HG02571 (cell line): Measurements from ENCODE around the gene LIAS.
A peak's percentile ranks its signal among the peaks of the same experiment; 100 is the strongest.
"Not testable (repeated sequence)": the region's sequence is repeated elsewhere in the genome, so short reads cannot be mapped to it uniquely, and the experiment has no call there.

ENCODE experiments used
- ATAC-seq: cut with Tn5 transposase; IDR thresholded peaks from one replicate; pipeline ENCODE4 v1.9.1; 2021; ENCODE audit warnings: mild to moderate bottlenecking, moderate library complexity; ENCODE audit not compliant: unreplicated experiment

LIAS gene

DNA sequence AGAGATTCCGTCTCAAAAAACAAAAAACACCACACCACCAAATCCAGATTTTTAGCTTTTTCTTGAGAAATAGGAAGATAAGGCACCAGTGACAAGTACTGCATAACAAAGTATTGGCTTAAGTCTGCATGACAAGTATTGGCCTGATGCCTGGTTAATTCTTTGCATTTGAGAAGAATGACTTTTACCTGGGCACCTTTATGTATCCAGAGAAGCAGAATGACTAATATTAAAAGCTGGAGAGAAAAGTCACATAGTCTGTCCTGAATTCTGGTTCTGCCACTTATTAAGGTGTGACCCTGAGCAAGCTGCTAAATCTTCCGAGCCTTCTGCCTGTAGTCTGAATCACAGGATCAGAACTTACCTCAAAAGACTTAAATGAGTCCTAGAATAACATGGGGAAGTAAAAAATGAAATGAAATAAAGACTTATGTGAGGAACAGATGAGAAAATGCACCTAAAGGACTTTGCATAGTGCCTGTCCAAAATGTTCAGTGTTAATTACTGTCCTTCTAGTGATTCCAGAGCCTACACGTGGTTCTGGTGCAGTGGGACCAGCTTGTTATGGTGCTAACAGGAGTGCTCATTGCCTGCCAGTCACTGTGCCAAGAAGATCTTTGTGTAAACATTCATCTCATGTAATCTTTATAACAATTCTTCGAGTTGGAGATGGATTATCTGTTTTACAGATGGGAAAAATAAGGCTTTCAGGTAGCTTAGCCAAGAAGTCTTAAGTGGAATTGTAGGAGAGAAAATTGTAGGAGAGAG is 36.8 kb downstream of the LIAS start:
- ATAC-seq = no peak

GRCh38 chr4:39497909-39498726 is 39.3 kb downstream of the LIAS start:
- no peak for ATAC-seq

DNA sequence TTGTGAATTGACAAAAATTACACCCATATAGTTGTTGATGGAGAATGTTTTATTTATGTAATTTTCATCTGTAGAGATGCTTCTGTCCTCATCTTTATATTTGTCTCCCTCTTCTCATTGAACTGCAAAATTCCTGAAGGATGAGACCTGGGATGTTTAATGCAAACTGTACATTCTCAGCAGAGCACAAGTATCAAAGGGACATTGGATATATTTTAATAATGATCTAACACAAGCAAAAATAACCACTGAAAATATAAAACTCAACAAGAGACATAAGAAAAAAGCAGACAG is 39.8 kb downstream of the LIAS start:
- ATAC-seq = no peak

GRCh38 chr4:39502019-39502663 is 43.3 kb downstream of the LIAS start:
- no peak for ATAC-seq

DNA sequence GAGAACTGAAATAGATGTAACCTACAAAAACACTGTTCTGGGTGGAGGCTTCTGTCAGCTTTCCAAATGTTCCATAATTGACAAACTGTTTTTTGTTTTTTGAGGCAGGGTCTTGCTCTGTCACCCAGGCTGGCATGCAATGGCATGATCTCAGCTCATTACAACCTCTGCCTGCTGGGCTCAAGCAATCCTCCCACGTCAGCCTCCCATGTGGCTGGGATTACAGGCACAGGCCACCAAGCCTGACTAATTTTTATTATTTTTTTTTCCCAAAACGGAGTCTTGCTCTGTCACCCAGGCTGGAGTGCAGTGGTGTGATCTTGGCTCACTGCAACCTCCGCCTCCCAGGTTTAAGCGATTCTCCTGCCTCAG is 43.8 kb downstream of the LIAS start:
- ATAC-seq = not testable (repeated sequence)

- ATAC-seq = no peak
Observed at GRCh38 chr4:39504538-39504937, 45.7 kb downstream of the LIAS start.

- ATAC-seq = no peak
Observed at GRCh38 chr4:39505581-39505980, 46.7 kb downstream of the LIAS start.

GRCh38 chr4:39510348-39510929 is 51.6 kb downstream of the LIAS start:
- ATAC-seq = no peak

DNA sequence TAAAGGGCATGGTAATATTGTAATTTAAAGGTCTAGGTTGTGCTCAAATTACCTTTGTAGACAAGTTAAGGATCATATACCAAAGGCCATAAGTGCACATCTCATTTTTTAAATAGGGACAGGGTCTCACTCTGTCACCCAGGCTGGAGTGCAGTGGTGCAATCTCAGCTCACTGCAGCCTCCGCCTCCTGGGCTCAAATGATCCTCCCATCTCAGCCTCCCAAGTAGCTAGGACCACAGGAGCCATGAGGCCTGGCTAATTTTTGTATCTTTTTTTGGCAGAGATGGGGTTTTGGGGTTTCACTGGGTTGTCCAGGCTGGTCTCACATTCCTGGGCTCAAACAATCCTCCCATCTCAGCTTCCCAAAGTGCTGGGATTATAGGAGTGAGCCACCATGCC is 55.4 kb downstream of the LIAS start:
- ATAC-seq = not testable (repeated sequence)

- no peak for ATAC-seq
Observed at GRCh38 chr4:39514888-39515401, 56.1 kb downstream of the LIAS start.

DNA sequence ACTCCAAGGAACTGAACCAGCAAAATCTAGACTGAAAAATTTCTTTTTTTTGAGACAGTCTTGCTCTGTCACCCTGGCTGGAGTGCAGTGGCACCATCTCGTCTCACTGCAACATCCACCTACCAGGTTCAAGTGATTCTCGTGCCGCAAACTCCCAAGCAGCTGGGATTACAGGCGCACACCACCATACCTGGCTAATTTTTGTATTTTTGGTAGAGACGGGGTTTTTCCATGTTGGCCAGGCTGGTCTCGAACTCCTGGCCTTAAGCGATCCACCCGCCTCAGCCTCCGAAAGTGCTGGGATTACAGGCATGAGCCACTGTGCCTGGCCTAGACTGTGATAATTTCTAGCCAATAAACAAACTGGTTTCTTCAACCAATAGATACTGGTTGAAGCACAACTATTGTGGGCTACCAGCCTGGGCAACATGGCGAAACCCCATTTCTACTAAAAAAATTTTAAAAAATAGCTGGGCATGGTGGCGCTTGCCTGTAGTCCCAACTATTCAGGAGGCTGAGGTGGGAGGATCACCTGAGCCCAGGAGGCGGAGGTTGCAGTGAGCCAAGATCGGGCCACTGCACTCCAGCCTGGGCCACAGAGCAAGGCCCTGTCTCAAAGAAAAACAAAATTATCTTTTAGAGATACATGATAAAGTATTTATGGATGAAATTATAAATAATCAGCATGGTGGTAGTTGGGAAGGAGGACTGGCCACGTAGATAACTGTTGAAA is 57.0 kb downstream of the LIAS start:
- ATAC-seq = not testable (repeated sequence)

DNA sequence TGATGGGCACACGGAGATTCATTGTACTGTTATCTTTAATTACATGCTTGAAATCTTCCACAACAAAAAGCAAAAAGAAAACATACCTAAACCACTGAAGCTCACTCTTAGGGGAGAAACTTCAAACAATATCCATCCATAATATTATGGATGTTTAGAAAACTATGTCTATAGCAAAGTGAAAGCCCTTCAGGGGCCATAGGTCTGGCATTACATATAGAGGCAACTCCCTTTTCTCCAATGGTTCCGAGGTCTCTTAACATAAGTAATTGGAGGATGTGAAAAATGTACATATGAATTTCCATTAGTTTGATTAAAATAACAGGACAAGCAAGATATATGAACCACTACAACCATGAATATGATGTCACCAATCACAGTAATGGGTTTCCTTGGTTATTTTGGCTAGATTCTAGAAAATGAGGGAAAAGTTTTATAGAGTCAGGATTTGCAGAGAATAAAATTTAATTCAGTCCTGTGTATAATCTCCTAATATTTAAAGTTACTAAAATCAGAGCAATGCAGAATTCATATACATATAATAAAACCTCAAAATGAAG is 57.6 kb downstream of the LIAS start:
- ATAC-seq = no peak

DNA sequence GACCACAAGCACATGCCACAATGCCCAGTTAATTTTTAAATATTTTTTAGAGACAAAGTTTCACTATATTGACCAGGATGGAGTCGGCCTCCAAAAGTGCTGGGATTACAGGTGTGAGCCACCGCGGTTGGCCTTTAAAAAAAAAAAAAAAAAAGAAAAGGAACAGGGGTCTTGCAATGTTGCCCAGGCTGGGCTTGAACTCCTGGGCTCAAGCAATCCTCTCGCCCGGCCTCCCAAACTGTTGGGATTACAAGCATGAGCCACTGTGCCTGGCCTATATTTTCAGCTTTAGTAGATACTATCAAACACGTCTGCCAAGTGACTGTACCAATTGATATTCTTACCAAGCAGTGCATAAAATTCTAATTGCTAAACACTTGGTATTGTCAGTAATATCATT is 59.6 kb downstream of the LIAS start:
- no peak for ATAC-seq

DNA sequence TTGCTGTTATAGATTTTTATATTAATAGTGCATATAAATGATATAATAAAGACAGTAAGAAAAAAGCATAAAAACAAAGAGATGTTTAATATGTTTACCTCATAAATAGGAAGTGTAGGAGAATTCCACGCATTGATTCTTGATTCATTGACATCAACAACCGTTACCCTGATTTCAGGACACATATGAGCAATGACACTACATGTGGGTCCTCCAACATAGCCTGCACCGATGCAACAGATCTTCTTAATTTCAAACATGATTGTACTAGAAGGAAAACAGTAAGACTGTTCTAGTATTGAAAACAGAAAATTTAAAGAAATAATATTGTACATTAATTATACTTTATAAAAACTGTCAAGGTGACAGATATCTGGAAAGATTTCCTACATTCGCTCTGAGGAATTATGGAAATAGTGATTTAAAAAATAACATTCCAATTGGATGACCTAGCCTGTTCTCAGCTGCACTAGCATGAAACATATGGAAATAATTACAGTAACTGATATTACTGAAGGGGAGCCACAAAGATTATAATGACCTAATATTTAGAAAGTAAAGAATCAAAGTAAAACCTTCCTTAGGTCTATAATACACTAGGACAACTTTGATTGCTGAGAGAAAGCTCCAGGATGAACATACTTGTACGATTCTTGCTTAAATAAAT is 62.5 kb downstream of the LIAS start:
- ATAC-seq = no peak

DNA sequence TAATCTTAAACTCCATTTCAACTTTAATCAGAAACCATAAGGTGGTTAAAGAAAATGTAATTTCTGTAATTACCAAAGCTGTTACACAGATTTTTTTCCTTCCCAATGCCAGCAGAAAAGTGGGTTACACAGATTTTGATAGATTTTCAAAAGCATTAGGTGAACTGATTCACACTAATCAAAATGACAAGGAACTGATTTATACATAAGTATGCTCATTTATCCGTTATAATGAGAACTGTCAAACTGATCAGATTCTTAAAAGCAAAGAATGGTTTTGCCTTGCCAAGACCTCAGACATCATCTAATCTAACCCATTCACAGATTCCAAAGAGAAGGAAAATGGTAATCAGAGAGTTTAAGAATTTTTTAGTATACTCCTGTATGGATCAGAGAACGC is 63.2 kb downstream of the LIAS start:
- no peak for ATAC-seq

DNA sequence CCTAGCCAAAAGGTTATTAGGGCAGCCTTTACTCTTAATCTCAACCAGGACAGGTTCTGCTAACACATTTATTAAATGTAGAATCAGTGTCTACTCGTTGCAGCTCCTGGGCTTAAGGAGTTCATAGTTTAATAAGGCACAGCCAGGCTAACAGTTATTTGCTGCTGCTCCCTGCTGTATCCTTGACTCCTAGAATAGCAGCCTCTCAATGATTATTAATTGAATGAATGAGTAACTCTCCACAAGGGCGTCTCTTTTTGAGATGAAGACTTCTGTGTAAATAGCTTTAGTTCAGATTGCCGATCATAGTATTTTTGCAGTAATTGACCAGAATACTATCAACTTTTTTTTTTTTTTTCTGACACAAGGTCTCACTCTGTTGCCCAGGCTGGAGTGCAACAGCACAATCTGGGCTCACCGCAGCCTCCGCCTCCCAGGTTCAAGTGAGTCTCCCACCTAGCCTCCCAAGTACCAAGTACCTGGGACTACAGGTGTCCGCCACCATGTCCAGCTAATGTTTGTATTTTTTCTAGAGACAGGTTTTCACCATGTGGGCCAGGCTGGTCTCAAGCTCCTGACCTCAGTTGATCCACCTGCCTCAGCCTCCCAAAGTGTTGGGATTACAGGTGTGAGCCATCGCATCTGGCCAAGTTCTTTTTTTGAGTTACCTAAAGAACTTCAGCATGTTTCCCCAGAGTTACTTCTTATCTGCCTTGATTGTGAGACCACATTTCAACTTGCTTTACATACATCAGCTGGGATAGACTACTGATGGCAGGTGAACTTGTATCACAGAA is 65.5 kb downstream of the LIAS start:
- no peak for ATAC-seq

- ATAC-seq = no peak
Observed at GRCh38 chr4:39525822-39526690, 67.2 kb downstream of the LIAS start.

DNA sequence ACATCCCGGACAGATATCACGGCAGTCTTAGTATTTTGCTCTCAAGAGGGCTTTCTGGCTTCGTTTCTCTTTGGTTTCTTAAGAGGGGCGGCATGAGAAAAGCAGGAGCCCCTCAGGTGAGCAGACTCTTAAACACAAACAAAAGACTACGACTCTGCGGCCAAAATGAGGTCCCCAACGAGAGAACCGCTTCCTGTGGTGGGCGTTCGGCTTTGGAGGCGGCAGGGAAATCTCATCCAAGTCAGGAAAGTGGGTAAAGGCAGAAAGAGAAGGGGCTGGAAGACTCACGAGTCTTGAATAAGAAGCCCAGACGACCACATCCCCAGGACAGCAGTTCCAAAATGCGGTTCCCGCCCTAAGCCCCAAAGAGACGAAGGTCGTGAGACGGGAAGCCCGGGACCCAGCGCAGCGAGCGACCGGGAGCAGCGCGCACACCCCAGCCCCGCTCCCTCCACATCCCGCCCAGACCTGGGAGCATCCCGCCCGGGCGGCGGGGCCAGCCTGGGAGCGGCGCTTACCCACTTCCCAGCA is 68.0 kb downstream of the LIAS start:
- peak; percentile 17 for ATAC-seq
